Measurements from ENCODE around the gene UTP20. TPM values are rescaled to one million over a fixed set of nuclear protein-coding genes. Genes with fewer than 3 reads are reported as not detected.

Gene UTP20
- total RNA-seq, 2 donors from 2014 or later: 7.2 to 13.5 TPM

- Histone ChIP-seq H3K9ac (ENCODE audit: low read depth in 2 of 2, low read length in 2 of 2) (no peak overlapping the region), H3K27ac (no peak overlapping the region), H3K36me3 (no peaks in the 10 kb centered on the region), H3K4me1 (no peaks in the 10 kb centered on the region), H3K4me3 (no peak overlapping the region), H3K27me3 (no peaks in the 10 kb centered on the region), H3K9me3 (no peaks in the 10 kb centered on the region)
- DNase-seq: no peak
- TF ChIP-seq CTCF (IDR thresholded peaks at IDR 0.05): no peak
- intact Hi-C loops (cut with DNase I): loop anchor here (5.0 kb wide), 3 partner anchors 150 to 495 kb away; no protein-coding TSS in a partner anchor
These were observed 42.6 kb downstream of the UTP20 start for GRCh38 chr12:101322480-101322879.

- Histone ChIP-seq H3K27ac (no peak overlapping the region), H3K36me3 (no peaks in the 10 kb centered on the region), H3K9ac (ENCODE audit: low read depth in 2 of 2, low read length in 2 of 2) (no peak overlapping the region), H3K9me3 (no peaks in the 10 kb centered on the region), H3K4me3 (no peak overlapping the region), H3K27me3 (no peaks in the 10 kb centered on the region), H3K4me1 (no peaks in the 10 kb centered on the region)
- no peak for DNase-seq
- intact Hi-C loops (cut with DNase I): loop anchor here (5.0 kb wide), 3 partner anchors 151 to 496 kb away; no protein-coding TSS in a partner anchor
- no peak for TF ChIP-seq CTCF (IDR thresholded peaks at IDR 0.05)
These were observed 43.4 kb downstream of the UTP20 start for GRCh38 chr12:101323255-101323654.

GRCh38 chr12:101325590-101325989 is 45.7 kb downstream of the UTP20 start:
- no peaks in the 10 kb centered on the region for H3K27me3 ChIP-seq
- no peak overlapping the region for H3K9ac ChIP-seq (ENCODE audit: low read depth in 2 of 2, low read length in 2 of 2)
- TF ChIP-seq CTCF (IDR thresholded peaks at IDR 0.05): no peak
- intact Hi-C loops (cut with DNase I): no loop called here
- peaks cover 4% of the 10 kb centered on the region for H3K36me3 ChIP-seq
- H3K27ac ChIP-seq: no peak overlapping the region
- H3K9me3 ChIP-seq: no peaks in the 10 kb centered on the region
- no peak overlapping the region for H3K4me3 ChIP-seq
- H3K4me1 ChIP-seq: no peaks in the 10 kb centered on the region
- no peak for DNase-seq

GRCh38 chr12:101327051-101327450 is 47.1 kb downstream of the UTP20 start:
- TF ChIP-seq CTCF (IDR thresholded peaks at IDR 0.05): no peak
- H3K9ac ChIP-seq (ENCODE audit: low read depth in 2 of 2, low read length in 2 of 2): no peak overlapping the region
- DNase-seq: no peak
- no peaks in the 10 kb centered on the region for H3K9me3 ChIP-seq
- H3K4me3 ChIP-seq: no peak overlapping the region
- H3K4me1 ChIP-seq: no peaks in the 10 kb centered on the region
- intact Hi-C loops (cut with DNase I): no loop called here
- no peak overlapping the region for H3K27ac ChIP-seq
- H3K36me3 ChIP-seq: peaks cover 4% of the 10 kb centered on the region
- H3K27me3 ChIP-seq: no peaks in the 10 kb centered on the region

- H3K4me1 ChIP-seq: no peaks in the 10 kb centered on the region
- DNase-seq: no peak
- no peak overlapping the region for H3K9ac ChIP-seq (ENCODE audit: low read depth in 2 of 2, low read length in 2 of 2)
- intact Hi-C loops (cut with DNase I): no loop called here
- no peak overlapping the region for H3K4me3 ChIP-seq
- no peaks in the 10 kb centered on the region for H3K27me3 ChIP-seq
- no peaks in the 10 kb centered on the region for H3K9me3 ChIP-seq
- TF ChIP-seq CTCF (IDR thresholded peaks at IDR 0.05): no peak
- H3K36me3 ChIP-seq: peaks cover 4% of the 10 kb centered on the region
- H3K27ac ChIP-seq: no peak overlapping the region
These were observed 47.6 kb downstream of the UTP20 start for GRCh38 chr12:101327546-101327945.
